NT2/D1 (cell line): ENCODE results near the gene DYRK1B.

Experiments used
- SUZ12 ChIP-seq: IDR thresholded peaks from 2 replicates; pipeline ENCODE4 v1.6.1; 2011; ENCODE audit not compliant: insufficient read length, insufficient read depth; ENCODE audit errors: extremely low read depth
- YY1 ChIP-seq: IDR thresholded peaks from 2 replicates; pipeline ENCODE4 v1.6.1; 2011; ENCODE audit not compliant: insufficient read length, insufficient read depth

GRCh38 chr19:39814595-39814994 lies 19.4 kb downstream of the DYRK1B start:
- TF ChIP-seq SUZ12 (no peak), YY1 (no peak)
